ENCODE results near the gene COL9A3.

The COL9A3 gene

DNA sequence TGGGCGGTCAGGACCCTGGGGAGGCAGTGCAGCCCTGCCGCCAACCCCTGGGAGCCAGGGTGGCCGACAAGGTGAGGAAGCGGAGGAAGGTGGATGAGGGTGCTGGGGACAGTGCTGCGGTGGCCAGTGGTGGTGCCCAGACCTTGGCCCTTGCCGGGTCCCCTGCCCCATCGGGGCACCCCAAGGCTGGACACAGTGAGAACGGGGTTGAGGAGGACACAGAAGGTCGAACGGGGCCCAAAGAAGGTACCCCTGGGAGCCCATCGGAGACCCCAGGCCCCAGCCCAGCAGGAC, 4.0 kb upstream of the COL9A3 start:
- Histone ChIP-seq H3K4me1 (ENCODE audit: insufficient read depth, poor library complexity, severe bottlenecking) (peaks cover 2% of the 10 kb centered on the region), H3K27ac (ENCODE audit: poor library complexity, severe bottlenecking) (no peak overlapping the region), H3K9me3 (ENCODE audit: severe bottlenecking) (no peaks in the 10 kb centered on the region), H3K4me3 (ENCODE audit: severe bottlenecking) (no peak overlapping the region), H3K36me3 (ENCODE audit: low read depth) (peaks cover 48% of the 10 kb centered on the region), H3K27me3 (ENCODE audit: insufficient read depth, poor library complexity, severe bottlenecking) (peaks cover 20% of the 10 kb centered on the region)
- TF ChIP-seq, protein P1, sequence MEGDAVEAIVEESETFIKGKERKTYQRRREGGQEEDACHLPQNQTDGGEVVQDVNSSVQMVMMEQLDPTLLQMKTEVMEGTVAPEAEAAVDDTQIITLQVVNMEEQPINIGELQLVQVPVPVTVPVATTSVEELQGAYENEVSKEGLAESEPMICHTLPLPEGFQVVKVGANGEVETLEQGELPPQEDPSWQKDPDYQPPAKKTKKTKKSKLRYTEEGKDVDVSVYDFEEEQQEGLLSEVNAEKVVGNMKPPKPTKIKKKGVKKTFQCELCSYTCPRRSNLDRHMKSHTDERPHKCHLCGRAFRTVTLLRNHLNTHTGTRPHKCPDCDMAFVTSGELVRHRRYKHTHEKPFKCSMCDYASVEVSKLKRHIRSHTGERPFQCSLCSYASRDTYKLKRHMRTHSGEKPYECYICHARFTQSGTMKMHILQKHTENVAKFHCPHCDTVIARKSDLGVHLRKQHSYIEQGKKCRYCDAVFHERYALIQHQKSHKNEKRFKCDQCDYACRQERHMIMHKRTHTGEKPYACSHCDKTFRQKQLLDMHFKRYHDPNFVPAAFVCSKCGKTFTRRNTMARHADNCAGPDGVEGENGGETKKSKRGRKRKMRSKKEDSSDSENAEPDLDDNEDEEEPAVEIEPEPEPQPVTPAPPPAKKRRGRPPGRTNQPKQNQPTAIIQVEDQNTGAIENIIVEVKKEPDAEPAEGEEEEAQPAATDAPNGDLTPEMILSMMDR (IDR thresholded peaks at IDR 0.05; ENCODE audit: poor library complexity, severe bottlenecking), result no peak
- no peak for ATAC-seq (ENCODE audit: low read depth)
- DNase-seq (ENCODE audit: low spot score), result peak; percentile 84

- H3K4me1 ChIP-seq (ENCODE audit: insufficient read depth, poor library complexity, severe bottlenecking), result peaks cover 8% of the 10 kb centered on the region
- H3K27me3 ChIP-seq (ENCODE audit: insufficient read depth, poor library complexity, severe bottlenecking), result peaks cover 20% of the 10 kb centered on the region
- peaks cover 41% of the 10 kb centered on the region for H3K36me3 ChIP-seq (ENCODE audit: low read depth)
- H3K4me3 ChIP-seq (ENCODE audit: severe bottlenecking), result no peak overlapping the region
- H3K9me3 ChIP-seq (ENCODE audit: severe bottlenecking), result no peaks in the 10 kb centered on the region
- TF ChIP-seq, protein P1 (IDR thresholded peaks at IDR 0.05; ENCODE audit: poor library complexity, severe bottlenecking), result no peak
- no peak overlapping the region for H3K27ac ChIP-seq (ENCODE audit: poor library complexity, severe bottlenecking)
- DNase-seq (ENCODE audit: low spot score) (peak; percentile 86), ATAC-seq (ENCODE audit: low read depth) (no peak)
Measured at GRCh38 chr20:62813588-62813987, 3.3 kb upstream of the COL9A3 start.

GRCh38 chr20:62814060-62814708, 2.7 kb upstream of the COL9A3 start:
- Histone ChIP-seq H3K36me3 (ENCODE audit: low read depth) (peaks cover 35% of the 10 kb centered on the region), H3K4me3 (ENCODE audit: severe bottlenecking) (no peak overlapping the region), H3K27ac (ENCODE audit: poor library complexity, severe bottlenecking) (no peak overlapping the region), H3K9me3 (ENCODE audit: severe bottlenecking) (no peaks in the 10 kb centered on the region), H3K27me3 (ENCODE audit: insufficient read depth, poor library complexity, severe bottlenecking) (peaks cover 20% of the 10 kb centered on the region), H3K4me1 (ENCODE audit: insufficient read depth, poor library complexity, severe bottlenecking) (peaks cover 14% of the 10 kb centered on the region)
- ATAC-seq (ENCODE audit: low read depth) (no peak), DNase-seq (ENCODE audit: low spot score) (peak; percentile 84)
- TF ChIP-seq, protein P1 (IDR thresholded peaks at IDR 0.05; ENCODE audit: poor library complexity, severe bottlenecking), result no peak

DNA sequence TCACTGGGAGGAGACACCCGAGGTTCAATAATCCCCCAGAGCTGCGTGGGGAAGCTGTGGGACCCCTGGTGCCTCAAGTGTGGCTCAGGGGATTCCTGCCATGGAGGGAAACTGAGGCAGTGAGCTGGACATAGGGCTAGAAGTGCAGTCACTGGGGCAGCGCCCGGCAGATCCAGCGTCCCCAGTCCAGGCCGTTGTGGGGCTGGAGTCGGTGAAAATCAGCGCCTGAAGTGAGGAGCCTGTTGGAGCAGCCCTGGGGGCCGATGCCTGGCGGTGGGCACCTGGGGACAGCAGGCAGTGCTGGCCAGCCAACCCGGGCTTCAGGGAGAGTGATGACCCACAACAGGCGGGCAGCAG, 2.2 kb upstream of the COL9A3 start:
- no peaks in the 10 kb centered on the region for H3K9me3 ChIP-seq (ENCODE audit: severe bottlenecking)
- peaks cover 17% of the 10 kb centered on the region for H3K4me1 ChIP-seq (ENCODE audit: insufficient read depth, poor library complexity, severe bottlenecking)
- peak; percentile 86 for DNase-seq (ENCODE audit: low spot score)
- H3K27me3 ChIP-seq (ENCODE audit: insufficient read depth, poor library complexity, severe bottlenecking), result peaks cover 20% of the 10 kb centered on the region
- ATAC-seq (ENCODE audit: low read depth), result no peak
- peaks cover 30% of the 10 kb centered on the region for H3K36me3 ChIP-seq (ENCODE audit: low read depth)
- H3K27ac ChIP-seq (ENCODE audit: poor library complexity, severe bottlenecking), result no peak overlapping the region
- TF ChIP-seq, protein P1 (IDR thresholded peaks at IDR 0.05; ENCODE audit: poor library complexity, severe bottlenecking), result no peak
- H3K4me3 ChIP-seq (ENCODE audit: severe bottlenecking), result no peak overlapping the region

Data from RWPE2 (cell line).